H1 (cell line): ENCODE data around the gene RGS17. TPM values are rescaled to one million over a fixed set of nuclear protein-coding genes. Genes with fewer than 3 reads are reported as not detected.

Experiments
- CTCF ChIA-PET: fragments of 300-600 bp; sonication (Branson Sonifier 250); formaldehyde crosslinking; loops from one replicate; lab custom pipeline; 2021; ENCODE audit not compliant: partially characterized antibody; lab: Charles Lee
- POLR2A ChIA-PET: fragments of 300-600 bp; sonication (Branson Sonifier 250); formaldehyde crosslinking; loops from one replicate; lab custom pipeline; 2021; ENCODE audit warnings: inconsistent platforms; ENCODE audit not compliant: partially characterized antibody; lab: Charles Lee
- DNase-seq, 2 experiments: peaks; one replicate each; pipeline versions ENCODE4 v3.0.0 to v3.0.0-alpha.2; 2010 to 2022; ENCODE audit warnings: low spot score in 2 of 2, low read depth in 1 of 2, mixed read lengths in 1 of 2
- FAIRE-seq: peaks from 2 replicates; lab custom pipeline; 2011; peaks lifted over from hg19 to GRCh38; lab: Jason Lieb, UNC
- H2AFZ ChIP-seq: 2 replicates; pipeline ENCODE4 v1.8.1; 2012; ENCODE audit warnings: low read length, inconsistent platforms
- H2AK5ac ChIP-seq: 2 replicates; pipeline ENCODE4 v1.6.1; 2013; ENCODE audit warnings: low read depth, low read length
- H2BK120ac ChIP-seq: replicated peaks from 2 replicates; pipeline ENCODE3; 2013; ENCODE audit warnings: low read depth, low read length, inconsistent platforms
- H2BK12ac ChIP-seq: 2 replicates; pipeline ENCODE4 v1.6.1; 2013; ENCODE audit warnings: low read depth, low read length
- H2BK15ac ChIP-seq: 2 replicates; pipeline ENCODE4 v1.6.1; 2013; ENCODE audit warnings: low read length
- H2BK20ac ChIP-seq: 2 replicates; pipeline ENCODE4 v1.6.1; 2013; ENCODE audit warnings: low read length
- H2BK5ac ChIP-seq: 2 replicates; pipeline ENCODE4 v1.6.1; 2013; ENCODE audit warnings: low read depth, low read length
- H3K14ac ChIP-seq: 2 replicates; pipeline ENCODE4 v1.6.1; 2013; ENCODE audit warnings: inconsistent platforms; ENCODE audit not compliant: insufficient read length
- H3K18ac ChIP-seq: 2 replicates; pipeline ENCODE4 v1.6.1; 2013; ENCODE audit warnings: low read length; ENCODE audit errors: extremely low read depth
- H3K23ac ChIP-seq: 2 replicates; pipeline ENCODE4 v1.6.1; 2013; ENCODE audit warnings: inconsistent platforms; ENCODE audit not compliant: insufficient read length
- H3K23me2 ChIP-seq: 2 replicates; pipeline ENCODE4 v1.6.1; 2013; ENCODE audit warnings: low read depth, low read length
- H3K27ac ChIP-seq: 2 replicates; pipeline ENCODE4 v1.6.1; 2011; ENCODE audit warnings: low read depth, low read length, inconsistent platforms
- H3K27me3 ChIP-seq, 4 experiments: replicated peaks in 1 of 4; 1 replicate in 1 of 4; 2 replicates in 3 of 4; pipeline versions ENCODE4 v1.6.1 to v1.8.1; 2011 to 2013; ENCODE audit warnings: low read length in 3 of 4, mild to moderate bottlenecking in 3 of 4, inconsistent platforms in 2 of 4, mixed read lengths in 2 of 4, moderate library complexity in 1 of 4; ENCODE audit not compliant: control insufficient read depth in 3 of 4, insufficient read depth in 3 of 4; ENCODE audit errors: extremely low read depth in 1 of 4
- H3K36me3 ChIP-seq, 4 experiments: 2 replicates each; pipeline versions ENCODE4 v1.6.1 to v1.8.1; 2011 to 2013; ENCODE audit warnings: mild to moderate bottlenecking in 4 of 4, low read length in 3 of 4, moderate library complexity in 2 of 4, control low read depth in 1 of 4, inconsistent platforms in 1 of 4; ENCODE audit not compliant: insufficient read depth in 4 of 4, control insufficient read depth in 2 of 4
- H3K4ac ChIP-seq: replicated peaks from 2 replicates; pipeline ENCODE3; 2013; ENCODE audit warnings: low read length, low read depth, mixed read lengths, inconsistent platforms; ENCODE audit not compliant: insufficient read length
- H3K4me1 ChIP-seq, 4 experiments: replicated peaks in 1 of 4; 1 replicate in 1 of 4; 2 replicates in 3 of 4; pipeline versions ENCODE4 v1.6.1 to v1.8.1; 2011 to 2013; ENCODE audit warnings: low read length in 3 of 4, inconsistent platforms in 2 of 4, mixed read lengths in 1 of 4; ENCODE audit not compliant: insufficient read depth in 4 of 4, control insufficient read depth in 3 of 4
- H3K4me2 ChIP-seq, 2 experiments: 2 replicates each; pipeline versions ENCODE4 v1.6.1 to v1.8.1; 2011 to 2013; ENCODE audit warnings: low read depth in 2 of 2, low read length in 2 of 2, control low read depth in 1 of 2, inconsistent platforms in 1 of 2, mild to moderate bottlenecking in 1 of 2; ENCODE audit not compliant: insufficient read depth in 1 of 2
- H3K4me3 ChIP-seq, 4 experiments: fragments of 200-600, 300-600 bp in 1 of 4; sonication (generic), shearing (Covaris generic), sonication (Bioruptor Twin) in 1 of 4; 2 replicates each; pipeline versions ENCODE4 v1.5.1 to v1.8.1; 2011 to 2016; ENCODE audit warnings: low read length in 4 of 4, low read depth in 3 of 4, control low read depth in 2 of 4, inconsistent platforms in 2 of 4, mild to moderate bottlenecking in 2 of 4, mixed read lengths in 1 of 4, moderate library complexity in 1 of 4; ENCODE audit not compliant: insufficient read depth in 2 of 4; ENCODE audit errors: extremely low read depth in 1 of 4
- H3K56ac ChIP-seq: replicated peaks from 2 replicates; pipeline ENCODE3; 2013; ENCODE audit warnings: low read depth, mild to moderate bottlenecking, mixed read lengths, low read length, inconsistent platforms; ENCODE audit not compliant: insufficient read length
- H3K79me1 ChIP-seq: 2 replicates; pipeline ENCODE4 v1.6.1; 2013; ENCODE audit warnings: low read depth, low read length, control low read depth
- H3K79me2 ChIP-seq, 2 experiments: 2 replicates each; pipeline versions ENCODE4 v1.6.1 to v1.8.1; 2012 to 2013; ENCODE audit warnings: low read length in 2 of 2, mild to moderate bottlenecking in 2 of 2, inconsistent platforms in 1 of 2; ENCODE audit not compliant: insufficient read depth in 2 of 2, control insufficient read depth in 1 of 2
- H3K9ac ChIP-seq, 4 experiments: replicated peaks in 1 of 4; 1 replicate in 1 of 4; 2 replicates in 3 of 4; pipeline versions ENCODE4 v1.6.1 to v1.8.1; 2011 to 2013; ENCODE audit warnings: low read depth in 3 of 4, low read length in 3 of 4, control low read depth in 2 of 4, mild to moderate bottlenecking in 2 of 4, moderate library complexity in 2 of 4, inconsistent platforms in 1 of 4; ENCODE audit errors: extremely low read depth in 1 of 4
- H3K9me3 ChIP-seq, 2 experiments: 2 replicates each; pipeline versions ENCODE4 v1.6.1 to v1.8.1; 2012 to 2013; ENCODE audit warnings: mild to moderate bottlenecking in 2 of 2, moderate library complexity in 2 of 2, control low read depth in 1 of 2, inconsistent platforms in 1 of 2, low read depth in 1 of 2, low read length in 1 of 2, mixed read lengths in 1 of 2; ENCODE audit not compliant: insufficient read depth in 2 of 2
- H4K20me1 ChIP-seq, 2 experiments: replicated peaks in 1 of 2; 2 replicates each; pipeline versions ENCODE3 to v1.8.1; 2011 to 2013; ENCODE audit warnings: inconsistent platforms in 2 of 2, low read length in 2 of 2, mild to moderate bottlenecking in 1 of 2; ENCODE audit not compliant: insufficient read depth in 2 of 2, control insufficient read depth in 1 of 2
- H4K5ac ChIP-seq: 2 replicates; pipeline ENCODE4 v1.6.1; 2013; ENCODE audit warnings: low read length, low read depth, mixed read lengths, inconsistent platforms; ENCODE audit not compliant: insufficient read length
- H4K8ac ChIP-seq: 2 replicates; pipeline ENCODE4 v1.8.0; 2013; ENCODE audit warnings: mild to moderate bottlenecking, moderate library complexity, low read length, inconsistent platforms; ENCODE audit not compliant: insufficient read depth; ENCODE audit errors: extremely low read depth
- H4K91ac ChIP-seq: replicated peaks from 2 replicates; pipeline ENCODE3; 2013; ENCODE audit warnings: low read length, mixed read lengths, inconsistent platforms; ENCODE audit not compliant: insufficient read length
- ATF3 ChIP-seq: IDR thresholded peaks from 2 replicates; pipeline ENCODE4 v1.6.1; 2011; ENCODE audit warnings: low read depth, mild to moderate bottlenecking, low read length; ENCODE audit not compliant: insufficient read depth
- CREB1 ChIP-seq: IDR thresholded peaks from 2 replicates; pipeline ENCODE4 v1.6.1; 2012; ENCODE audit warnings: inconsistent platforms
- CTBP2 ChIP-seq: IDR thresholded peaks from 2 replicates; pipeline ENCODE4 v1.7.0; 2011; ENCODE audit warnings: borderline replicate concordance, mild to moderate bottlenecking, moderate library complexity, mixed read lengths, low read length; ENCODE audit not compliant: insufficient read depth, insufficient read length
- KDM1A ChIP-seq: fragments of 200-600, 300-600 bp; sonication (generic); IDR thresholded peaks from 2 replicates; pipeline ENCODE4 v1.7.1; 2016; ENCODE audit warnings: mild to moderate bottlenecking, low read length, borderline replicate concordance
- KDM4A ChIP-seq: IDR thresholded peaks from one replicate; pipeline ENCODE4 v1.7.1; 2012; ENCODE audit warnings: low read depth, mild to moderate bottlenecking, moderate library complexity, low read length, inconsistent platforms; ENCODE audit not compliant: severe bottlenecking
- PHF8 ChIP-seq: fragments of 200-600 bp; sonication (generic); conservative IDR thresholded peaks from 2 replicates; pipeline ENCODE4 v1.7.1; 2012; ENCODE audit warnings: low read depth, mild to moderate bottlenecking, inconsistent platforms, low read length, moderate library complexity
- RAD21 ChIP-seq, 2 experiments: IDR thresholded peaks in 1 of 2; conservative IDR thresholded peaks in 1 of 2; 2 replicates each; pipeline ENCODE4 v1.6.1; 2011; ENCODE audit warnings: low read depth in 2 of 2, low read length in 2 of 2, improper control_type of control experiment in 1 of 2, inconsistent platforms in 1 of 2, mild to moderate bottlenecking in 1 of 2, moderate library complexity in 1 of 2
- RFX5 ChIP-seq: IDR thresholded peaks from 2 replicates; pipeline ENCODE4 v1.6.1; 2011; ENCODE audit warnings: low read depth, low read length, improper control_type of control experiment, borderline replicate concordance
- RXRA ChIP-seq: IDR thresholded peaks from 2 replicates; pipeline ENCODE4 v1.6.1; 2011; ENCODE audit warnings: low read depth, mild to moderate bottlenecking, low read length, moderate library complexity; ENCODE audit not compliant: insufficient read depth
- SIRT6 ChIP-seq: IDR thresholded peaks from one replicate; pipeline ENCODE4 v1.7.1; 2012; ENCODE audit warnings: low read length, inconsistent platforms
- WGBS, 2 experiments: shearing (Covaris generic) in 1 of 2; methylation state at CpG; one replicate each; pipeline versions ENCODE4 v1.1.6 to v1.1.7; 2013 to 2015; ENCODE audit warnings: low lambda C conversion rate in 2 of 2, mixed read lengths in 2 of 2, inconsistent platforms in 1 of 2, low coverage in 1 of 2, missing lambda C conversion rate in 1 of 2; ENCODE audit not compliant: insufficient replicate concordance in 2 of 2, insufficient coverage in 1 of 2, insufficient read length in 1 of 2; ENCODE audit errors: extremely low coverage in 1 of 2, missing lambda C conversion rate in 1 of 2; 5-methylcytosine and 5-hydroxymethylcytosine counted together
- polyA plus RNA-seq, 7 experiments: library from polyadenylated mRNA; depleted of rRNA in 3 of 7; stranded (reverse) in 5 of 7; unstranded in 2 of 7; fragments of >200 nt in 5 of 7; fragments of 200-250 nt in 2 of 7; gene quantifications; 1 replicate in 5 of 7; 2 replicates in 1 of 7; 4 replicates in 1 of 7; pipeline versions ENCODE4 v1.2.1 to v1.2.3, GENCODE V29; 2011 to 2013; ENCODE audit warnings: missing spikeins in 2 of 7, mixed read lengths in 2 of 7
- total RNA-seq: library from RNA; stranded (reverse); fragmentation: NEBNext Ultra II Directional; extraction: Animal tissue kit (Norgen Biotek cat#: 25700); gene quantifications from 2 replicates; pipeline ENCODE4 v1.2.1, GENCODE V29; 2021

RGS17 gene
- total and polyA plus RNA-seq, 2 of the 8 experiments (the other 6 are each of a cell fraction or from before 2014, with no cell fraction given): 2.0 to 12.2 TPM

- Histone ChIP-seq H4K20me1 (no peaks in the 10 kb centered on the region), H4K5ac (no peak overlapping the region), H2BK12ac (no peak overlapping the region), H3K27me3 (no peaks in the 10 kb centered on the region), H3K79me2 (no peaks in the 10 kb centered on the region), H2BK120ac (no peak overlapping the region), H3K4me2 (no peak overlapping the region), H3K9ac (no peak overlapping the region), H2BK5ac (no peak overlapping the region), H3K79me1 (peaks cover 2% of the 10 kb centered on the region; the same call in 1 of the 2 replicates), H3K14ac (no peak overlapping the region), H2BK15ac (no peak overlapping the region), H4K91ac (no peak overlapping the region), H4K8ac (no peak overlapping the region), H3K23ac (no peak overlapping the region), H3K4me3 (no peak overlapping the region), H3K56ac (no peak overlapping the region), H3K9me3 (peaks cover 0 to 5% of the 10 kb centered on the region in 2 experiments; a peak in 1 of 4 replicates), H2AK5ac (no peak overlapping the region), H2AFZ (no peak overlapping the region), H3K18ac (no peak overlapping the region), H3K36me3 (no peaks in the 10 kb centered on the region), H3K23me2 (no peaks in the 10 kb centered on the region; the same call in 1 of the 2 replicates), H3K4me1 (peaks cover 2 to 9% (median 4%) of the 10 kb centered on the region in 4 experiments; a peak in 4 of 7 replicates), H3K4ac (no peak overlapping the region), H3K27ac (no peak overlapping the region), H2BK20ac (no peak overlapping the region)
- FAIRE-seq (no peak), DNase-seq (no peak)
- CTCF ChIA-PET: interaction anchor here (0.6 to 1.3 kb wide), 3 partner anchors 14 to 30 kb away, joined by 3 read pairs; no protein-coding TSS in a partner anchor
- WGBS, 2 experiments: 87% methylated on average over 4 of the region's 4 CpGs; no CpG with 5 or more reads in 1 of the 2 experiments
- TF ChIP-seq KDM4A (no peak), CTBP2 (no peak), CREB1 (no peak), PHF8 (no peak), RXRA (no peak), RAD21 (IDR thresholded peaks at IDR 0.05 in 1 of 2, conservative IDR thresholded peaks at IDR 0.05 in 1 of 2; ENCODE audit: low read depth in 2 of 2, low read length in 2 of 2) (no peak), SIRT6 (no peak), RFX5 (no peak), KDM1A (no peak), ATF3 (no peak)
- POLR2A ChIA-PET: no interaction called here
Observed at GRCh38 chr6:153058291-153058690, 72.8 kb downstream of the RGS17 start.
